GM21528 (cell line): ENCODE data around the gene RRP8.

Experiments
- ATAC-seq: cut with Tn5 transposase; IDR thresholded peaks from one replicate; pipeline ENCODE4 v1.9.1; 2021; ENCODE audit warnings: mild to moderate bottlenecking, moderate library complexity; ENCODE audit not compliant: unreplicated experiment, low FRiP score

Gene RRP8

GRCh38 chr11:6548641-6549040 is 54.8 kb downstream of the RRP8 start:
- no peak for ATAC-seq

GRCh38 chr11:6548121-6548520 is 55.3 kb downstream of the RRP8 start:
- ATAC-seq = no peak

GRCh38 chr11:6547177-6547576 is 56.2 kb downstream of the RRP8 start:
- ATAC-seq = no peak

- ATAC-seq = no peak
Measured at GRCh38 chr11:6546735-6547134, 56.7 kb downstream of the RRP8 start.

GRCh38 chr11:6545917-6546605 is 57.4 kb downstream of the RRP8 start:
- ATAC-seq = no peak
